Uterus (tissue), 2 donors: ENCODE data around the gene DPH6.

Experiments
- POLR2A ChIP-seq, 2 donors: fragments of 450-650 bp; IDR thresholded peaks; one replicate each; pipeline ENCODE4 v1.6.1; 2016; ENCODE audit warnings: antibody characterized with exemption in 2 of 2, mild to moderate bottlenecking in 1 of 2, moderate library complexity in 1 of 2
- TF ChIP-seq, protein P1 (sequence below), 4 experiments: fragments of 200-600 bp in 2 of 4; fragments of 450-650 bp in 2 of 4; sonication (generic) in 2 of 4; IDR thresholded peaks; one replicate each; pipeline ENCODE4 v1.5.1; 2016 to 2019; ENCODE audit warnings: antibody characterized with exemption in 4 of 4, mild to moderate bottlenecking in 2 of 4, moderate library complexity in 1 of 4

DNA sequence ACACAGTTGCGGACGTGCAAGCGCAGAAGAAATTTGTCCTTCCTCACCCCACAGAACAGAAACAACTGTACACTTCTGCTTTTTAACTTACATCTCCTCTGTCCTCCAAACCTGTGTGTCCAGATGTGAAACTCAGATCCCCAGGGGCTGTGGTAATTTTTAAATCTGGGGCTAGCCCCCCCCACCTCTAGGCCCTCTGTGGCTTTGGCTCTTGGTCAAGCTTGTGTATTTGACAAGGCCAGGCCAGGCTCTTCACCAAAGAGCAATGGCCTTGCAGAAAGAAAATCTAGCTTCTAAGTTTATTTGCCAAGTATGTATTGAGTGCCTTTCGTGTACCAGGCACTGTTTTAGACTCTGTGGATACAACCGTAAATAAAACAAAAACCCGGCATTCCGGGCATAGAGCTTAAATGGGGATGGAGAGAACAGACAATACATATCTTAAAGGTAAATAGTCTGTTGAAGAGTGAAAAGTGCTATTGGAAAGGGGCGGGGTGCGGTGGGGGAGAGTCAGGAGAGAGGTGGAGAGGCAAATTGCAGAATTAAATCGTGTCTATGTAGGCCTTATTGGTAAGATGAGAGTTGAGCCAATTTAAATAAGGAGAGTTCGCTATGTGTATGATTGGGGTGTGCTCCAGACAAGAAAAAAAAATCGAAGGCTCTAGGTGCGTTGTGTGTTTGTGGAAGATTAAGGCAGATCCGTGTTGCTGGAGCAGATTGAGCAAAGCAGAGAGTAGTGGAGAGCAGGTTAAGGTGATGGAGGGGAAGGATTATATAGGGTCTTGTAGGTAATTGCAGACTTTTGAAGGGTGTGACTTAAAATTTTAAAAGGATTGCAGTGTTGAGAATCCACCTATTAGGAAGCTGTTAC, 781 bp upstream of the DPH6 start:
- TF ChIP-seq, protein P1, sequence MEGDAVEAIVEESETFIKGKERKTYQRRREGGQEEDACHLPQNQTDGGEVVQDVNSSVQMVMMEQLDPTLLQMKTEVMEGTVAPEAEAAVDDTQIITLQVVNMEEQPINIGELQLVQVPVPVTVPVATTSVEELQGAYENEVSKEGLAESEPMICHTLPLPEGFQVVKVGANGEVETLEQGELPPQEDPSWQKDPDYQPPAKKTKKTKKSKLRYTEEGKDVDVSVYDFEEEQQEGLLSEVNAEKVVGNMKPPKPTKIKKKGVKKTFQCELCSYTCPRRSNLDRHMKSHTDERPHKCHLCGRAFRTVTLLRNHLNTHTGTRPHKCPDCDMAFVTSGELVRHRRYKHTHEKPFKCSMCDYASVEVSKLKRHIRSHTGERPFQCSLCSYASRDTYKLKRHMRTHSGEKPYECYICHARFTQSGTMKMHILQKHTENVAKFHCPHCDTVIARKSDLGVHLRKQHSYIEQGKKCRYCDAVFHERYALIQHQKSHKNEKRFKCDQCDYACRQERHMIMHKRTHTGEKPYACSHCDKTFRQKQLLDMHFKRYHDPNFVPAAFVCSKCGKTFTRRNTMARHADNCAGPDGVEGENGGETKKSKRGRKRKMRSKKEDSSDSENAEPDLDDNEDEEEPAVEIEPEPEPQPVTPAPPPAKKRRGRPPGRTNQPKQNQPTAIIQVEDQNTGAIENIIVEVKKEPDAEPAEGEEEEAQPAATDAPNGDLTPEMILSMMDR (IDR thresholded peaks at IDR 0.05), result no peak
- no peak for TF ChIP-seq POLR2A (IDR thresholded peaks at IDR 0.05)
